ENCODE measurements around the gene TMEM72.

Gene TMEM72

GRCh38 chr10:44960088-44960460 is 48.9 kb downstream of the TMEM72 start:
- TF ChIP-seq CTCF (conservative IDR thresholded peaks at IDR 0.05; ENCODE audit: low read depth), result no peak
- ChIA-PET CTCF (no interaction called here), POLR2A (ENCODE audit: low non-redundant PET) (interaction anchor here (0.5 kb wide), 1 partner anchor 184 kb away, joined by 3 read pairs; no protein-coding TSS in a partner anchor)
- peak overlapping the region; percentile 72; the same call in 1 of the 2 replicates for H3K27ac ChIP-seq
- peak; percentile 1 for DNase-seq (ENCODE audit: low spot score)

GRCh38 chr10:44960482-44961229 is 49.5 kb downstream of the TMEM72 start:
- CTCF ChIA-PET, result no interaction called here
- no peak overlapping the region for H3K27ac ChIP-seq

GRCh38 chr10:44961230-44961571 is 50.1 kb downstream of the TMEM72 start:
- TF ChIP-seq CTCF (conservative IDR thresholded peaks at IDR 0.05; ENCODE audit: low read depth), result no peak
- H3K27ac ChIP-seq, result no peak overlapping the region
- CTCF ChIA-PET, result interaction anchor here (0.7 to 0.9 kb wide), 2 partner anchors 28 to 29 kb away, joined by 3 read pairs; no protein-coding TSS in a partner anchor
- POLR2A ChIA-PET (ENCODE audit: low non-redundant PET), result no interaction called here
- DNase-seq (ENCODE audit: low spot score), result no peak

More at GRCh38 chr10:44960482-44961229, 49.5 kb downstream of the TMEM72 start:
- TF ChIP-seq CTCF (conservative IDR thresholded peaks at IDR 0.05; ENCODE audit: low read depth), result no peak
- no peak for DNase-seq (ENCODE audit: low spot score)
- POLR2A ChIA-PET (ENCODE audit: low non-redundant PET), result no interaction called here

- CTCF ChIA-PET, result interaction anchor here (0.6 to 0.9 kb wide), 3 partner anchors 11 to 30 kb away, joined by 3 read pairs; no protein-coding TSS in a partner anchor
These were observed 51.0 kb downstream of the TMEM72 start for GRCh38 chr10:44961931-44962750.

GRCh38 chr10:44962870-44963738 is 52.0 kb downstream of the TMEM72 start:
- POLR2A ChIA-PET (ENCODE audit: low non-redundant PET), result no interaction called here
- CTCF ChIA-PET, result interaction anchor here (0.6 kb wide), 1 partner anchor 1483 kb away, joined by 3 read pairs; no protein-coding TSS in a partner anchor
- no peak for DNase-seq (ENCODE audit: low spot score)
- no peak overlapping the region for H3K27ac ChIP-seq
- TF ChIP-seq CTCF (conservative IDR thresholded peaks at IDR 0.05; ENCODE audit: low read depth), result 0 out of 2 replicates have a peak, but pooled peaks have one; percentile 15

More at GRCh38 chr10:44961931-44962750, 51.0 kb downstream of the TMEM72 start:
- no peak overlapping the region for H3K27ac ChIP-seq
- POLR2A ChIA-PET (ENCODE audit: low non-redundant PET), result no interaction called here
- TF ChIP-seq CTCF (conservative IDR thresholded peaks at IDR 0.05; ENCODE audit: low read depth), result no peak
- DNase-seq (ENCODE audit: low spot score), result no peak

Measured in RWPE1 (cell line).